ENCODE data around the gene DPEP1. TPM values are rescaled to one million over a fixed set of nuclear protein-coding genes. Genes with fewer than 3 reads are reported as not detected.

DPEP1 gene
- total RNA-seq, 1 experiment from 2014 or later = 1.1 TPM

GRCh38 chr16:89581045-89581695 is 32.3 kb upstream of the DPEP1 start:
- no peak overlapping the region for H2BK120ac ChIP-seq (ENCODE audit: low read depth, low read length, poor library complexity, severe bottlenecking)
- H3K27ac ChIP-seq (ENCODE audit: insufficient read length, low read depth, low read length) = no peak overlapping the region
- H2BK5ac ChIP-seq (ENCODE audit: insufficient read length, low read length) = no peak overlapping the region
- no CpG with 5 or more reads among the region's 33 CpGs for WGBS (ENCODE audit: extremely low coverage, insufficient read length, low lambda C conversion rate)
- no peak overlapping the region for H2BK20ac ChIP-seq (ENCODE audit: low read depth, low read length, poor library complexity, severe bottlenecking)
- no peak overlapping the region for H2BK12ac ChIP-seq (ENCODE audit: insufficient read length, low read depth, low read length)
- DNase-seq = no peak
- H2BK15ac ChIP-seq (ENCODE audit: low read depth, low read length) = no peak overlapping the region
- no peak overlapping the region for H2AK5ac ChIP-seq (ENCODE audit: insufficient read length, low read length)
- H3K4me3 Mint-ChIP-seq = no peak overlapping the region
- H3K9ac ChIP-seq (ENCODE audit: extremely low read depth, insufficient read length, low read length) = no peak overlapping the region
- no peaks in the 10 kb centered on the region for H3K79me1 ChIP-seq (ENCODE audit: insufficient read depth, low read depth, low read length, poor library complexity, severe bottlenecking)
- TF ChIP-seq CTCF (conservative IDR thresholded peaks at IDR 0.05) = no peak
- no peak overlapping the region for H4K8ac ChIP-seq (replicated peaks; ENCODE audit: insufficient read length, low read depth, low read length)
- no peaks in the 10 kb centered on the region for H3K4me1 ChIP-seq (ENCODE audit: insufficient read depth, low read length)
- H3K27me3 Mint-ChIP-seq (ENCODE audit: low read depth) = peaks cover 28% of the 10 kb centered on the region
- no peak overlapping the region for H4K5ac ChIP-seq (ENCODE audit: insufficient read length, low read depth, low read length)
- H4K20me1 ChIP-seq (ENCODE audit: control insufficient read depth, insufficient read depth, insufficient read length) = no peaks in the 10 kb centered on the region
- H3K36me3 Mint-ChIP-seq (ENCODE audit: insufficient read depth in 1 of 3, low read depth in 3 of 3) = peaks cover 0 to 6% (median 4%) of the 10 kb centered on the region in 3 experiments; a peak in 5 of 7 replicates
- no peak overlapping the region for H3K18ac ChIP-seq (ENCODE audit: insufficient read length, low read depth, low read length)
- H3K56ac ChIP-seq (ENCODE audit: insufficient read length, low read depth, low read length) = no peak overlapping the region
- peaks cover 3% of the 10 kb centered on the region; the same call in 1 of the 2 replicates for H3K27me3 ChIP-seq (ENCODE audit: insufficient read depth, low read length)
- no peaks in the 10 kb centered on the region for H3K9me3 Mint-ChIP-seq
- no peaks in the 10 kb centered on the region for H3K9me3 ChIP-seq (ENCODE audit: control insufficient read depth, low read depth, low read length)
- H4K91ac ChIP-seq (ENCODE audit: insufficient read length, low read depth, low read length) = no peak overlapping the region
- no peak overlapping the region for H3K4ac ChIP-seq (ENCODE audit: low read depth, low read length)
- H3T11ph ChIP-seq (ENCODE audit: low read length) = no peak overlapping the region
- no peak overlapping the region for H3K27ac Mint-ChIP-seq
- no peaks in the 10 kb centered on the region for H3K79me2 ChIP-seq (ENCODE audit: insufficient read depth, low read length)
- H3K4me2 ChIP-seq (ENCODE audit: insufficient read depth, insufficient read length, low read length) = no peak overlapping the region
- no peak overlapping the region for H2AFZ ChIP-seq (ENCODE audit: low read length)
- no peak overlapping the region for H3K14ac ChIP-seq (ENCODE audit: insufficient read depth, low read length)
- no peaks in the 10 kb centered on the region for H3K4me1 Mint-ChIP-seq
- H3K23me2 ChIP-seq (ENCODE audit: insufficient read length, low read depth, low read length, poor library complexity, severe bottlenecking) = peaks cover 4% of the 10 kb centered on the region
- no peak overlapping the region for H3K23ac ChIP-seq (ENCODE audit: insufficient read length, low read depth, low read length)

All from H9 (cell line).